ENCODE measurements around the gene MRPS12. TPM values are rescaled to one million over a fixed set of nuclear protein-coding genes. Genes with fewer than 3 reads are reported as not detected.
"Not testable (repeated sequence)": the region's sequence is repeated elsewhere in the genome, so short reads cannot be mapped to it uniquely, and the experiment has no call there.

The MRPS12 gene
- polyA plus RNA-seq (2013), result 18.5 TPM

GRCh38 chr19:38930776-38931520, at the start of gene MRPS12:
Gene MRPS12, plus strand, starts transcription at chr19:38930944. Its CDS starts 351 bp downstream, at chr19:38931295.
- DNase-seq, result peak; percentile 100
- Histone ChIP-seq H3K36me3 (ENCODE audit: control insufficient read depth in 4 of 4, insufficient read depth in 4 of 4, low read length in 3 of 4) (peaks cover 0 to 28% (median 12%) of the 10 kb centered on the region in 4 experiments), H3K27me3 (replicated peaks in 2 of 5; ENCODE audit: control insufficient read depth in 4 of 5, insufficient read depth in 5 of 5, low read length in 4 of 5) (no peaks in the 10 kb centered on the region), H3K9me3 (ENCODE audit: control extremely low read depth in 1 of 5, control insufficient read depth in 4 of 5, insufficient read depth in 2 of 5, low read depth in 1 of 5, low read length in 4 of 5) (peaks cover 0 to 11% (median 6%) of the 10 kb centered on the region in 5 experiments), H3K4me3 (ENCODE audit: control insufficient read depth in 1 of 7, extremely low read depth in 1 of 7, insufficient read depth in 4 of 7, low read depth in 2 of 7, low read length in 6 of 7) (peak within 1 kb of the TSS; percentile 68 to 97 (median 93)), H3K4me1 (ENCODE audit: control extremely low read depth in 1 of 4, control insufficient read depth in 4 of 4, insufficient read depth in 4 of 4, low read length in 3 of 4) (peaks cover 5 to 24% (median 20%) of the 10 kb centered on the region in 4 experiments), H3K27ac (ENCODE audit: insufficient read depth in 1 of 2, low read depth in 1 of 2, low read length in 2 of 2, poor library complexity in 1 of 2, severe bottlenecking in 2 of 2) (peak within 1 kb of the TSS; percentile 75 to 89)
- 0% methylated on average over 33 of the region's 40 CpGs for WGBS (ENCODE audit: insufficient coverage)
- CTCF ChIA-PET, result interaction anchor here (0.7 to 3.8 kb wide), 24 partner anchors 13 to 237 kb away, joined by 3 to 15 read pairs (median 4); partner anchors contain the start of genes NFKBIB and RINL
- POLR2A ChIA-PET, result no interaction called here

- H3K27me3 ChIP-seq (replicated peaks in 2 of 5; ENCODE audit: control insufficient read depth in 4 of 5, insufficient read depth in 5 of 5, low read length in 4 of 5), result no peaks in the 10 kb centered on the region
- peaks cover 3 to 14% (median 8%) of the 10 kb centered on the region in 4 experiments for H3K36me3 ChIP-seq (ENCODE audit: control insufficient read depth in 4 of 4, insufficient read depth in 4 of 4, low read length in 3 of 4)
- POLR2A ChIA-PET, result no interaction called here
- DNase-seq, result no peak
- CTCF ChIA-PET, result interaction anchor here (0.6 to 2.0 kb wide), 5 partner anchors 8 to 51 kb away, joined by 3 to 10 read pairs (median 4); no protein-coding TSS in a partner anchor
- H3K4me3 ChIP-seq (ENCODE audit: control insufficient read depth in 1 of 7, extremely low read depth in 1 of 7, insufficient read depth in 4 of 7, low read depth in 2 of 7, low read length in 6 of 7), result no peak overlapping the region
- 100% methylated on average over 3 of the region's 9 CpGs for WGBS (ENCODE audit: insufficient coverage)
- peaks cover 0 to 22% (median 15%) of the 10 kb centered on the region in 4 experiments for H3K4me1 ChIP-seq (ENCODE audit: control extremely low read depth in 1 of 4, control insufficient read depth in 4 of 4, insufficient read depth in 4 of 4, low read length in 3 of 4)
- H3K27ac ChIP-seq (ENCODE audit: insufficient read depth in 1 of 2, low read depth in 1 of 2, low read length in 2 of 2, poor library complexity in 1 of 2, severe bottlenecking in 2 of 2), result no peak overlapping the region
- no peaks in the 10 kb centered on the region for H3K9me3 ChIP-seq (ENCODE audit: control extremely low read depth in 1 of 5, control insufficient read depth in 4 of 5, insufficient read depth in 2 of 5, low read depth in 1 of 5, low read length in 4 of 5)
Observed at GRCh38 chr19:38883286-38883685, 47.5 kb upstream of the MRPS12 start.

- peaks cover 6 to 26% (median 19%) of the 10 kb centered on the region in 4 experiments for H3K36me3 ChIP-seq (ENCODE audit: control insufficient read depth in 4 of 4, insufficient read depth in 4 of 4, low read length in 3 of 4)
- 97% methylated on average over 3 of the region's 3 CpGs for WGBS (ENCODE audit: insufficient coverage)
- H3K27ac ChIP-seq (ENCODE audit: insufficient read depth in 1 of 2, low read depth in 1 of 2, low read length in 2 of 2, poor library complexity in 1 of 2, severe bottlenecking in 2 of 2); POLR2A ChIA-PET; DNase-seq; H3K4me1 ChIP-seq (ENCODE audit: control extremely low read depth in 1 of 4, control insufficient read depth in 4 of 4, insufficient read depth in 4 of 4, low read length in 3 of 4); H3K9me3 ChIP-seq (ENCODE audit: control extremely low read depth in 1 of 5, control insufficient read depth in 4 of 5, insufficient read depth in 2 of 5, low read depth in 1 of 5, low read length in 4 of 5); H3K4me3 ChIP-seq (ENCODE audit: control insufficient read depth in 1 of 7, extremely low read depth in 1 of 7, insufficient read depth in 4 of 7, low read depth in 2 of 7, low read length in 6 of 7); H3K27me3 ChIP-seq (replicated peaks in 2 of 5; ENCODE audit: control insufficient read depth in 4 of 5, insufficient read depth in 5 of 5, low read length in 4 of 5): not testable (repeated sequence)
- CTCF ChIA-PET, result interaction anchor here (0.7 to 1.1 kb wide), 3 partner anchors 9 to 21 kb away, joined by 3 read pairs; no protein-coding TSS in a partner anchor
Observed at GRCh38 chr19:38884691-38885090, 46.1 kb upstream of the MRPS12 start.

- ChIA-PET POLR2A (no interaction called here), CTCF (interaction anchor here (1.2 to 3.6 kb wide), 5 partner anchors 8 to 41 kb away, joined by 3 to 20 read pairs (median 13); no protein-coding TSS in a partner anchor)
- H3K27me3 ChIP-seq (replicated peaks in 2 of 5; ENCODE audit: control insufficient read depth in 4 of 5, insufficient read depth in 5 of 5, low read length in 4 of 5), result no peaks in the 10 kb centered on the region
- no peaks in the 10 kb centered on the region for H3K4me1 ChIP-seq (ENCODE audit: control extremely low read depth in 1 of 4, control insufficient read depth in 4 of 4, insufficient read depth in 4 of 4, low read length in 3 of 4)
- WGBS (ENCODE audit: insufficient coverage), result 98% methylated on average over 17 of the region's 17 CpGs
- H3K4me3 ChIP-seq (ENCODE audit: control insufficient read depth in 1 of 7, extremely low read depth in 1 of 7, insufficient read depth in 4 of 7, low read depth in 2 of 7, low read length in 6 of 7), result no peak overlapping the region
- no peak overlapping the region for H3K27ac ChIP-seq (ENCODE audit: insufficient read depth in 1 of 2, low read depth in 1 of 2, low read length in 2 of 2, poor library complexity in 1 of 2, severe bottlenecking in 2 of 2)
- DNase-seq, result no peak
- peaks cover 2 to 32% (median 24%) of the 10 kb centered on the region in 4 experiments for H3K36me3 ChIP-seq (ENCODE audit: control insufficient read depth in 4 of 4, insufficient read depth in 4 of 4, low read length in 3 of 4)
- no peaks in the 10 kb centered on the region for H3K9me3 ChIP-seq (ENCODE audit: control extremely low read depth in 1 of 5, control insufficient read depth in 4 of 5, insufficient read depth in 2 of 5, low read depth in 1 of 5, low read length in 4 of 5)
Observed at GRCh38 chr19:38888876-38889275, 41.9 kb upstream of the MRPS12 start.

GRCh38 chr19:38889803-38890202, 40.9 kb upstream of the MRPS12 start:
- Histone ChIP-seq H3K36me3 (ENCODE audit: control insufficient read depth in 4 of 4, insufficient read depth in 4 of 4, low read length in 3 of 4) (peaks cover 2 to 32% (median 24%) of the 10 kb centered on the region in 4 experiments), H3K27ac (ENCODE audit: insufficient read depth in 1 of 2, low read depth in 1 of 2, low read length in 2 of 2, poor library complexity in 1 of 2, severe bottlenecking in 2 of 2) (no peak overlapping the region), H3K27me3 (replicated peaks in 2 of 5; ENCODE audit: control insufficient read depth in 4 of 5, insufficient read depth in 5 of 5, low read length in 4 of 5) (no peaks in the 10 kb centered on the region), H3K4me3 (ENCODE audit: control insufficient read depth in 1 of 7, extremely low read depth in 1 of 7, insufficient read depth in 4 of 7, low read depth in 2 of 7, low read length in 6 of 7) (no peak overlapping the region), H3K9me3 (ENCODE audit: control extremely low read depth in 1 of 5, control insufficient read depth in 4 of 5, insufficient read depth in 2 of 5, low read depth in 1 of 5, low read length in 4 of 5) (no peaks in the 10 kb centered on the region), H3K4me1 (ENCODE audit: control extremely low read depth in 1 of 4, control insufficient read depth in 4 of 4, insufficient read depth in 4 of 4, low read length in 3 of 4) (peaks cover 0 to 3% (median 2%) of the 10 kb centered on the region in 4 experiments)
- no peak for DNase-seq
- CTCF ChIA-PET, result interaction anchor here (1.4 to 3.6 kb wide), 2 partner anchors 9 to 20 kb away, joined by 4 to 19 read pairs; no protein-coding TSS in a partner anchor
- POLR2A ChIA-PET, result no interaction called here
- WGBS (ENCODE audit: insufficient coverage), result 97% methylated on average over 7 of the region's 8 CpGs

- no peak for DNase-seq
- CTCF ChIA-PET, result no interaction called here
- H3K27ac ChIP-seq (ENCODE audit: insufficient read depth in 1 of 2, low read depth in 1 of 2, low read length in 2 of 2, poor library complexity in 1 of 2, severe bottlenecking in 2 of 2), result no peak overlapping the region
- H3K36me3 ChIP-seq (ENCODE audit: control insufficient read depth in 4 of 4, insufficient read depth in 4 of 4, low read length in 3 of 4), result peaks cover 2 to 32% (median 24%) of the 10 kb centered on the region in 4 experiments
- POLR2A ChIA-PET, result no interaction called here
- no peaks in the 10 kb centered on the region for H3K27me3 ChIP-seq (replicated peaks in 2 of 5; ENCODE audit: control insufficient read depth in 4 of 5, insufficient read depth in 5 of 5, low read length in 4 of 5)
- H3K9me3 ChIP-seq (ENCODE audit: control extremely low read depth in 1 of 5, control insufficient read depth in 4 of 5, insufficient read depth in 2 of 5, low read depth in 1 of 5, low read length in 4 of 5), result no peaks in the 10 kb centered on the region
- H3K4me3 ChIP-seq (ENCODE audit: control insufficient read depth in 1 of 7, extremely low read depth in 1 of 7, insufficient read depth in 4 of 7, low read depth in 2 of 7, low read length in 6 of 7), result no peak overlapping the region
- H3K4me1 ChIP-seq (ENCODE audit: control extremely low read depth in 1 of 4, control insufficient read depth in 4 of 4, insufficient read depth in 4 of 4, low read length in 3 of 4), result peaks cover 0 to 10% (median 9%) of the 10 kb centered on the region in 4 experiments
Observed at GRCh38 chr19:38890686-38891085, 40.1 kb upstream of the MRPS12 start.

- ChIA-PET CTCF (interaction anchor here (1.0 to 1.2 kb wide), 2 partner anchors 9 to 13 kb away, joined by 3 to 4 read pairs; no protein-coding TSS in a partner anchor), POLR2A (no interaction called here)
Observed at GRCh38 chr19:38891771-38892170, 39.0 kb upstream of the MRPS12 start.

More at GRCh38 chr19:38891771-38892170, 39.0 kb upstream of the MRPS12 start:
- Histone ChIP-seq H3K36me3 (ENCODE audit: control insufficient read depth in 4 of 4, insufficient read depth in 4 of 4, low read length in 3 of 4) (peaks cover 2 to 32% (median 23%) of the 10 kb centered on the region in 4 experiments), H3K4me3 (ENCODE audit: control insufficient read depth in 1 of 7, extremely low read depth in 1 of 7, insufficient read depth in 4 of 7, low read depth in 2 of 7, low read length in 6 of 7) (no peak overlapping the region), H3K4me1 (ENCODE audit: control extremely low read depth in 1 of 4, control insufficient read depth in 4 of 4, insufficient read depth in 4 of 4, low read length in 3 of 4) (peaks cover 0 to 10% (median 9%) of the 10 kb centered on the region in 4 experiments), H3K27me3 (replicated peaks in 2 of 5; ENCODE audit: control insufficient read depth in 4 of 5, insufficient read depth in 5 of 5, low read length in 4 of 5) (no peaks in the 10 kb centered on the region), H3K27ac (ENCODE audit: insufficient read depth in 1 of 2, low read depth in 1 of 2, low read length in 2 of 2, poor library complexity in 1 of 2, severe bottlenecking in 2 of 2) (no peak overlapping the region), H3K9me3 (ENCODE audit: control extremely low read depth in 1 of 5, control insufficient read depth in 4 of 5, insufficient read depth in 2 of 5, low read depth in 1 of 5, low read length in 4 of 5) (no peaks in the 10 kb centered on the region)
- 98% methylated on average over 6 of the region's 6 CpGs for WGBS (ENCODE audit: insufficient coverage)
- DNase-seq, result no peak
